ENCODE measurements around the gene RFFL. TPM values are rescaled to one million over a fixed set of nuclear protein-coding genes. Genes with fewer than 3 reads are reported as not detected.
A peak's percentile ranks its signal among the peaks of the same experiment; 100 is the strongest.

The RFFL gene
- total RNA-seq, 4 donors from 2014 or later, result 11.5 to 38.5 (median 14.6) TPM

DNA sequence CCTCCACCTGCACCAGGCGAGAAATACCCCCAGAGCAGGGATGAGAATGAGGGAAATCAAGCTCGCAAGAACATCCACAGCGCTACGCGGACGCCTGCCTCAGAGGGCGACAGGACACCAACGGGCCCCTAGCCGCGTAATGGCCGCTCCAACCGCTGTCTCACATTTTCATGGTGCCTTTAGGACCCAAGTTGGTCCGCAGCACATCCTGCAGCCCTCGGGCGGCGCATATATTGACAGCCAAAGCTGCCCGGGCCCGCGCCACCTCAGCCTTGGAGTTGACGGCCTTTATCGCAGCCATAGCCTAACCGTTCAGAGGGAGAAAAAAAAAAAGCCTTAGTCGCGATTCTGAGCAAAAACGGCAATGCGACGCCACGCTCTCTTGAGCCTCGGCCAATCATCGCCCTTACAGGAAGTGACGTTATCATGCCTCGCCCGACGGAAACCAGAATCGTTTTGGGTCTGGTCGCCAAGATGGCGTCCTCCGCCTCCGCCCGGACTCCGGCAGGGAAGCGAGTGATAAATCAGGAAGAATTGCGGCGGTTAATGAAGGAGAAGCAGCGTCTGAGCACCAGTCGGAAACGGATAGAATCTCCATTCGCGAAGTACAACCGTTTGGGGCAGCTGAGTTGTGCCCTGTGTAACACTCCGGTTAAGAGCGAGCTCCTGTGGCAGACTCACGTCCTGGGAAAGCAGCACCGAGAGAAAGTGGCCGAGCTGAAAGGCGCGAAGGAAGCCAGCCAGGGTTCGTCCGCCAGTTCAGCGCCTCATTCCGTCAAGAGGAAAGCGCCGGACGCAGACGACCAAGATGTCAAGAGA is 102.2 kb downstream of the RFFL start, which contains the start of the genes CCT6B and ZNF830:
TSS of gene CCT6B (minus strand) at position 368 of the 819 bp plus-strand sequence. CDS start at position 301, 67 bp downstream.
TSS of gene ZNF830 (plus strand) at position 448 of the 819 bp plus-strand sequence. CDS start at position 475, 27 bp downstream.
- intact Hi-C loops (cut with DNase I; ENCODE audit: low total_unique reads), result no loop called here
- Histone ChIP-seq H3K36me3 (no peaks in the 10 kb centered on the region), H3K4me1 (peaks cover 5 to 8% of the 10 kb centered on the region in 2 donors), H3K4me3 (peak within 1 kb of the TSS; percentile 79 to 92), H3K9me3 (no peaks in the 10 kb centered on the region), H3K27ac (peak within 1 kb of the TSS; percentile 87 to 96), H3K27me3 (no peaks in the 10 kb centered on the region)
- peak; percentile 92 to 94 for DNase-seq
- TF ChIP-seq POLR2A (IDR thresholded peaks at IDR 0.05) (peak; percentile 57 to 60), CTCF (IDR thresholded peaks at IDR 0.05) (peak in 1 of 4 experiments; percentile 3)

- no peak for TF ChIP-seq POLR2A (IDR thresholded peaks at IDR 0.05)
- no peak for TF ChIP-seq CTCF (IDR thresholded peaks at IDR 0.05)
- Histone ChIP-seq H3K4me3 (no peak overlapping the region), H3K36me3 (no peaks in the 10 kb centered on the region), H3K4me1 (peaks cover 5 to 8% of the 10 kb centered on the region in 2 donors), H3K27me3 (no peaks in the 10 kb centered on the region), H3K9me3 (no peaks in the 10 kb centered on the region), H3K27ac (no peak overlapping the region)
- no peak for DNase-seq
- intact Hi-C loops (cut with DNase I; ENCODE audit: low total_unique reads), result no loop called here
Measured at GRCh38 chr17:34958438-34958837, 105.1 kb downstream of the RFFL start.

Small RNA genes within 50 kb of the gene (small RNA-seq; reads per million reads assigned to genes)
- gene AC004223.1 (not detected), gene RNU6-840P (not detected)

Other genes starting within 250 kb of the RFFL start
- gene CCT6B, start 102.2 kb downstream of the RFFL start, total RNA-seq, result 1 to 10 TPM in 3 of 4 donors, under 1 TPM in 1; 0.77 to 9.3 (median 7.1) TPM
- gene ZNF830, start 102.2 kb downstream of the RFFL start, total RNA-seq, result 10 to 100 TPM in 3 of 4 donors, 1 to 10 TPM in 1; 1.5 to 19.5 (median 16.1) TPM
- 100 to 1,000 TPM in 1 of 4 donors, 10 to 100 TPM in 3; 11.5 to 108 (median 57.0) TPM for gene LIG3, start 83.2 kb downstream of the RFFL start, total RNA-seq
- gene RAD51D, start 56.2 kb upstream of the RFFL start, total RNA-seq, result 10 to 100 TPM in 2 of 4 donors, 1 to 10 TPM in 1, under 1 TPM in 1; 0.29 to 17.4 (median 7.6) TPM
- not detected for gene FNDC8, start 57.9 kb upstream of the RFFL start, total RNA-seq
- 10 to 100 TPM in 3 of 4 donors, 1 to 10 TPM in 1; 3.6 to 30.0 (median 19.7) TPM for gene NLE1, start 78.6 kb upstream of the RFFL start, total RNA-seq
- under 1 TPM in 2 of 4 donors, not detected in 2; 0.21 to 0.55 TPM for gene UNC45B, start 84.1 kb upstream of the RFFL start, total RNA-seq
- not detected for gene SLC35G3, start 130.7 kb upstream of the RFFL start, total RNA-seq
- 10 to 100 TPM; 13.8 to 51.5 (median 32.2) TPM for gene SLFN5, start 179.4 kb upstream of the RFFL start, total RNA-seq

All from uterus (tissue), 4 donors.